Loucy (cell line): Measurements from ENCODE around the gene TCEA3.

Experiments used
- H2AFZ ChIP-seq: fragments of 200-600 bp; sonication (generic); 2 replicates; pipeline ENCODE4 v1.6.0; 2016; ENCODE audit warnings: antibody characterized with exemption, mild to moderate bottlenecking, low read length, moderate library complexity
- H3F3A ChIP-seq: fragments of 200-600 bp; 2 replicates; pipeline ENCODE4 v1.6.0; 2016; ENCODE audit warnings: antibody characterized with exemption, low read depth, mild to moderate bottlenecking
- H3K27me3 ChIP-seq: fragments of 200-600 bp; sonication (generic); 2 replicates; pipeline ENCODE4 v1.6.1; 2014; ENCODE audit warnings: low read length, mild to moderate bottlenecking; ENCODE audit not compliant: insufficient read depth, poor library complexity, severe bottlenecking
- H3K36me3 ChIP-seq: fragments of 200-600 bp; sonication (generic); 2 replicates; pipeline ENCODE4 v1.6.1; 2016; ENCODE audit warnings: low read length; ENCODE audit not compliant: insufficient read depth
- H3K4me1 ChIP-seq: fragments of 200-600 bp; sonication (generic); 2 replicates; pipeline ENCODE4 v1.5.1; 2014; ENCODE audit warnings: low read length, mild to moderate bottlenecking; ENCODE audit not compliant: insufficient read depth, poor library complexity, severe bottlenecking
- H3K4me2 ChIP-seq: fragments of 200-600 bp; sonication (generic); 2 replicates; pipeline ENCODE4 v1.6.0; 2014; ENCODE audit warnings: antibody characterized with exemption, low read length, low read depth, mild to moderate bottlenecking; ENCODE audit not compliant: poor library complexity, severe bottlenecking
- H3K4me3 ChIP-seq: fragments of 200-600 bp; sonication (generic); 2 replicates; pipeline ENCODE4 v1.5.1; 2014; ENCODE audit warnings: low read length, mild to moderate bottlenecking, mixed read lengths; ENCODE audit not compliant: poor library complexity, severe bottlenecking
- H3K79me2 ChIP-seq: fragments of 200-600 bp; sonication (generic); 2 replicates; pipeline ENCODE4 v1.6.1; 2014; ENCODE audit warnings: low read length; ENCODE audit not compliant: insufficient read depth
- H3K9ac ChIP-seq: fragments of 200-600 bp; sonication (generic); 2 replicates; pipeline ENCODE4 v1.6.0; 2014; ENCODE audit warnings: mild to moderate bottlenecking, low read depth, low read length, moderate library complexity; ENCODE audit not compliant: poor library complexity, severe bottlenecking
- H3K9me2 ChIP-seq: fragments of 200-600 bp; sonication (generic); replicated peaks from 2 replicates; pipeline ENCODE4 v1.6.1; 2016; ENCODE audit warnings: low read depth, low read length, mixed read lengths
- H3K9me3 ChIP-seq: fragments of 200-600 bp; sonication (generic); 2 replicates; pipeline ENCODE4 v1.6.1; 2014; ENCODE audit warnings: mild to moderate bottlenecking, antibody characterized with exemption, low read length, low read depth; ENCODE audit not compliant: insufficient read depth
- H4K20me1 ChIP-seq: fragments of 200-600 bp; sonication (generic); 2 replicates; pipeline ENCODE4 v1.6.0; 2014; ENCODE audit warnings: antibody characterized with exemption, low read length, mild to moderate bottlenecking; ENCODE audit not compliant: insufficient read depth, poor library complexity, severe bottlenecking
- CTCF ChIP-seq: fragments of 200-600 bp; sonication (generic); conservative IDR thresholded peaks from 2 replicates; pipeline ENCODE4 v1.5.1; 2014; ENCODE audit warnings: mild to moderate bottlenecking, antibody characterized with exemption, low read length
- EZH2phosphoT487 ChIP-seq: fragments of 200-600 bp; IDR thresholded peaks from 2 replicates; pipeline ENCODE4 v1.6.1; 2018; ENCODE audit warnings: antibody characterized with exemption, mild to moderate bottlenecking, moderate library complexity, borderline replicate concordance

Gene TCEA3

DNA sequence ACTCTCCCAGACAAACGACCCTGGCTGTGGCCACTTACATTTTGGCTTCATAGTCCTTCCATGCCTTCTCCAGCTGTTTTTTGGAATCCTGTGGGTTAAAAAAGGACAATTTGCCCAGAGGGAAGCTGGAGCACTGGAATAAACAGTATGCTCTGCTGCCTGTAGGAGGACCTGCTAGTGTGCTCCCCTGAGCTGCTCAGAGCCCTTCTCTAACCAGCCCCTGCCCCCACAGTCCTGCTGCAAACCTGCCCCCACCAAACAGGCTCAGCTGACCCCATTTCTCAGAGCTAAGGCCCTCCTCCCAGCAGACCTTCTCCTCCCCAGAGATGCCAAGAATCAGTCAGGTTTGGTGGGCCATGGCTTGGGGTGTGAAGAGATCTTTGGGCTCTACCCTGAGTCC lies 26.9 kb upstream of the TCEA3 start:
- Histone ChIP-seq H3K36me3 (no peaks in the 10 kb centered on the region), H4K20me1 (no peaks in the 10 kb centered on the region), H3K4me1 (peaks cover 28% of the 10 kb centered on the region), H3K9ac (peak overlapping the region; percentile 14), H3K9me3 (no peaks in the 10 kb centered on the region), H3K27me3 (no peaks in the 10 kb centered on the region), H3K4me3 (peak overlapping the region; percentile 12), H3F3A (no peaks in the 10 kb centered on the region), H3K9me2 (no peaks in the 10 kb centered on the region), H2AFZ (no peak overlapping the region; the same call in 1 of the 2 replicates), H3K4me2 (peak overlapping the region; percentile 65), H3K79me2 (no peaks in the 10 kb centered on the region)
- no peak for TF ChIP-seq EZH2phosphoT487
- no peak for TF ChIP-seq CTCF

DNA sequence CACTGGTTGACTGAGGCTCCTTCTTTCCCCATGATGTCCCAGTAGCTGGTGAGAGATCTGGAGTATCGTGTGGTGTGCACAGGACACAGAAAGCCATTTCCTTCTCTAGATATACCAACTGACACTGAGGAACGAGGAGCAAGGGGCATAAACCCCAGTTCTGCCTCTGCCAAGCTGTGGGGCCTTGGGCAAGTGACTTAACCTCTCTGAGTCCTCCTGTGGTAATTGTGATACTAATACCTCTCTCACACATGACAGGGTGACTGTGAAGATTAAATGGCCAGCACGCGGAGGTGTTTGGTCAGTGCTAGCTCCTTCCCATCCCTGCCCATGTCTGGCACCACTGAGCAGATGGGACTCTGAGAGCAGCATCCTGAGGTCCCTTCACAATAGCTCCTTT lies 26.3 kb upstream of the TCEA3 start:
- H3K79me2 ChIP-seq: no peaks in the 10 kb centered on the region
- peak overlapping the region; percentile 14 for H3K9ac ChIP-seq
- H3K4me1 ChIP-seq: peaks cover 24% of the 10 kb centered on the region
- no peak overlapping the region for H3K4me3 ChIP-seq
- H3K4me2 ChIP-seq: no peak overlapping the region
- no peaks in the 10 kb centered on the region for H3K9me2 ChIP-seq
- no peaks in the 10 kb centered on the region for H3F3A ChIP-seq
- no peaks in the 10 kb centered on the region for H3K27me3 ChIP-seq
- H3K36me3 ChIP-seq: no peaks in the 10 kb centered on the region
- TF ChIP-seq EZH2phosphoT487: no peak
- TF ChIP-seq CTCF: no peak
- no peaks in the 10 kb centered on the region for H3K9me3 ChIP-seq
- H2AFZ ChIP-seq: no peak overlapping the region
- H4K20me1 ChIP-seq: no peaks in the 10 kb centered on the region

GRCh38 chr1:23449958-23450357 lies 25.4 kb upstream of the TCEA3 start:
- H4K20me1 ChIP-seq: no peaks in the 10 kb centered on the region
- no peaks in the 10 kb centered on the region for H3F3A ChIP-seq
- H3K27me3 ChIP-seq: no peaks in the 10 kb centered on the region
- H2AFZ ChIP-seq: no peak overlapping the region
- TF ChIP-seq EZH2phosphoT487 (no peak), CTCF (no peak)
- H3K4me1 ChIP-seq: peaks cover 24% of the 10 kb centered on the region
- H3K4me2 ChIP-seq: no peak overlapping the region
- no peaks in the 10 kb centered on the region for H3K9me3 ChIP-seq
- H3K4me3 ChIP-seq: no peak overlapping the region
- H3K9me2 ChIP-seq: no peaks in the 10 kb centered on the region
- no peaks in the 10 kb centered on the region for H3K36me3 ChIP-seq
- no peaks in the 10 kb centered on the region for H3K79me2 ChIP-seq
- H3K9ac ChIP-seq: no peak overlapping the region
